Measurements from ENCODE around the gene STBD1. TPM values are rescaled to one million over a fixed set of nuclear protein-coding genes. Genes with fewer than 3 reads are reported as not detected.

STBD1 gene
- total RNA-seq (26.5 and 34.2 TPM in 2 replicates), polyA plus RNA-seq (25.3 and 29.7 TPM in 2 replicates)

DNA sequence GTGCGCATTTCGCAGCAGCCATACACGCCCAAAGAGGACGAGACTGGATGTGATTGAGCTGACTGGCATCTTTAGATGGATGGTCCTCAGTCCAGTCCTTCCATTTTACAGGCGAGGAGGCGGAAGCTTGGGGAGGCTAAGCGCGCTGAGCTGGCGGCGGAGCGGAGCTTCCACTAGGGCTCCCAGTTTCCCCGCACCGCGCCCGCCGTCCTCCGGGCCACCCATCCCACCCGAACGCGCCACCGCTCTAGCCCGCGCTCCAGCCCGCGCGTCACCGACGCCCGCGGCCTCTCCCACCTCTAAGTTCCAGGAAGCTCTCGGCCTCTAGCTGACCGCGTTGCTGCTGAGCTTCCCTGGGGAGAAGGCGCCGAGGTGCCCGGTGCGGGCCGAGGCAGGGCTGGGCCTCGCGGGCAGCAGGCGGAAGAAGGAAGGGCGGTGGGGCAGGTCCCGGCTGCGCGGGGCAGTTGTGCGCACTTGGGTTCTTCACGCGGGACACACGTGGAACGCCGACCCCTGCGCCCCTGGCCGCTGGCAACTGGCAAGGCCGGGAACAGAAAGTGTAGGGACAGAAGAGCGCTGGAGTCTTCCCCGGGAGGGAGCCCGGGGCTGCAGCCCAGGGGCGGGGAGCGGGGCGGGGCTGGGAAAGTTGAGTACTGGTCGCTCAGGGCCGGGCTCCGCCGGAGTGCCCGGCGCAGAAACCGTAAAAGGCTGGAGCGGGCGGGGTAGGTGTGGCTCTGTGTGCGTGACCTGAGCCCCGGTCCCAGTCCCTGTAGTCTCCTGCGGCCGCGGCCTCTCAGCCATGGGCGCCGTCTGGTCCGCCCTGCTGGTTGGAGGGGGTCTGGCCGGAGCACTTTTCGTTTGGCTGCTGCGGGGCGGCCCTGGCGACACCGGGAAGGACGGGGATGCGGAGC lies at the start of gene STBD1:
Gene STBD1 (plus strand): TSS at position 763 of the 911 bp plus-strand sequence. CDS start 37 bp downstream, at position 800.
- Histone ChIP-seq H3K79me2 (peaks cover 62% of the 10 kb centered on the region), H3K4me1 (ENCODE audit: insufficient read depth) (peaks cover 21% of the 10 kb centered on the region), H3K36me3 (replicated peaks; ENCODE audit: insufficient read depth, low read depth) (no peaks in the 10 kb centered on the region), H4K20me1 (ENCODE audit: insufficient read depth, poor library complexity, severe bottlenecking) (no peaks in the 10 kb centered on the region), H3K9me3 (ENCODE audit: low read depth) (no peaks in the 10 kb centered on the region), H3K4me3 (peak within 1 kb of the TSS; percentile 77), H3K4me2 (peak within 1 kb of the TSS; percentile 83), H3K9me2 (replicated peaks; ENCODE audit: insufficient read depth) (no peaks in the 10 kb centered on the region), H3K27me3 (no peaks in the 10 kb centered on the region), H2AFZ (peak within 1 kb of the TSS; percentile 85), H3K27ac (peak within 1 kb of the TSS; percentile 99)
- peak; percentile 91 for DNase-seq (ENCODE audit: low spot score)
- WGBS (ENCODE audit: low lambda C conversion rate, missing lambda C conversion rate): 2% methylated on average over 75 of the region's 85 CpGs
- TF ChIP-seq, protein P1, sequence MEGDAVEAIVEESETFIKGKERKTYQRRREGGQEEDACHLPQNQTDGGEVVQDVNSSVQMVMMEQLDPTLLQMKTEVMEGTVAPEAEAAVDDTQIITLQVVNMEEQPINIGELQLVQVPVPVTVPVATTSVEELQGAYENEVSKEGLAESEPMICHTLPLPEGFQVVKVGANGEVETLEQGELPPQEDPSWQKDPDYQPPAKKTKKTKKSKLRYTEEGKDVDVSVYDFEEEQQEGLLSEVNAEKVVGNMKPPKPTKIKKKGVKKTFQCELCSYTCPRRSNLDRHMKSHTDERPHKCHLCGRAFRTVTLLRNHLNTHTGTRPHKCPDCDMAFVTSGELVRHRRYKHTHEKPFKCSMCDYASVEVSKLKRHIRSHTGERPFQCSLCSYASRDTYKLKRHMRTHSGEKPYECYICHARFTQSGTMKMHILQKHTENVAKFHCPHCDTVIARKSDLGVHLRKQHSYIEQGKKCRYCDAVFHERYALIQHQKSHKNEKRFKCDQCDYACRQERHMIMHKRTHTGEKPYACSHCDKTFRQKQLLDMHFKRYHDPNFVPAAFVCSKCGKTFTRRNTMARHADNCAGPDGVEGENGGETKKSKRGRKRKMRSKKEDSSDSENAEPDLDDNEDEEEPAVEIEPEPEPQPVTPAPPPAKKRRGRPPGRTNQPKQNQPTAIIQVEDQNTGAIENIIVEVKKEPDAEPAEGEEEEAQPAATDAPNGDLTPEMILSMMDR (IDR thresholded peaks at IDR 0.05; ENCODE audit: poor library complexity): no peak
- no peak for TF ChIP-seq EZH2 (IDR thresholded peaks at IDR 0.05; ENCODE audit: borderline replicate concordance)

DNA sequence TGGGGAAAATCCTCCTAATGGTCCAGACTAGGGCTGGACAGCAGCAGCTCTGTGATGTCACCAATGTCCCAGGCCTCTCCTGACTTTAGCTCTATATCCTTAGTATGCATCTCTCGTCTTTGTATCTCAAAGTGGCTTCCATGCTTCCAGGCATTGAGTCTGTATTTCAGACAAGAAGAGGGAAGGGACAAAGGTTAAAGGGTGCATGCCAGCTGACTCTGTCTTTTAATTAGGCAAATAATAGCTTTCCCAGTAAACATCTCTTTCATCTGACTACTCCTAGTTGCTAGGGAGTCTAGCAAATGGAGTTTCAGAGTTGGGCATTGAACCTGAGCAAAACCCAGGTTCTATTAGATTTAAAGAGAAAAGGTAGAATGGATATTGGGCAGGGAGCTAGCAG lies 49.6 kb upstream of the STBD1 start:
- no peak for DNase-seq (ENCODE audit: low spot score)

DNA sequence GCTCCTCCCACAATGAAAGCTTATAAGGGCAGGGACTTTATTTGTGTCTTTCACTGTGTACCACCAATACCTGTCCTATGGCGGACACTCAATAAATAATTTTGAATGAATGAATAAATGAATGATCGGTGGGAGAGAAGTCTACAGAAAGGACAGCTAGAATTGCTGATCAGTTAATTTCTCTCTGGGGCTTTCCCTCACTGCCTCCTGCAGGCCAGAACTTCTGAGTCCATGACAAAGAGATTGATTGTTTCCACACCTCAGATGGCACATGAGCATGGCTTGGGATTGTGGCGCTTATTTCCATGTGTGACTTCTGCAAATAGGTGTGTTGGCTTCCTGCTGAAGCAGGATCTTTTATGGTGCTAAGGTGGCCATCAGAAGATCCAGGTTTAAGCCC lies 48.7 kb upstream of the STBD1 start:
- TF ChIP-seq EZH2 (IDR thresholded peaks at IDR 0.05; ENCODE audit: borderline replicate concordance): no peak
- no peak for TF ChIP-seq EZH2phosphoT487 (IDR thresholded peaks at IDR 0.05; ENCODE audit: low read depth, severe bottlenecking, unreplicated experiment)
- TF ChIP-seq, protein P1 (IDR thresholded peaks at IDR 0.05; ENCODE audit: poor library complexity): no peak
- Histone ChIP-seq H3K9me3 (ENCODE audit: low read depth) (no peaks in the 10 kb centered on the region), H4K20me1 (ENCODE audit: insufficient read depth, poor library complexity, severe bottlenecking) (no peaks in the 10 kb centered on the region), H2AFZ (no peak overlapping the region), H3K4me1 (ENCODE audit: insufficient read depth) (no peaks in the 10 kb centered on the region), H3K27me3 (no peaks in the 10 kb centered on the region), H3K4me2 (no peak overlapping the region), H3K79me2 (no peaks in the 10 kb centered on the region), H3K9me2 (replicated peaks; ENCODE audit: insufficient read depth) (no peaks in the 10 kb centered on the region), H3K36me3 (replicated peaks; ENCODE audit: insufficient read depth, low read depth) (no peaks in the 10 kb centered on the region), H3K27ac (no peak overlapping the region), H3K4me3 (no peak overlapping the region)
- DNase-seq (ENCODE audit: low spot score): no peak
- 95% methylated on average over 3 of the region's 3 CpGs for WGBS (ENCODE audit: low lambda C conversion rate, missing lambda C conversion rate)

More for the DNA sequence above, 49.6 kb upstream of the STBD1 start:
- Histone ChIP-seq H3K36me3 (replicated peaks; ENCODE audit: insufficient read depth, low read depth) (no peaks in the 10 kb centered on the region), H3K4me2 (no peak overlapping the region), H3K79me2 (no peaks in the 10 kb centered on the region), H2AFZ (no peak overlapping the region), H3K4me3 (no peak overlapping the region), H3K4me1 (ENCODE audit: insufficient read depth) (no peaks in the 10 kb centered on the region), H3K9me2 (replicated peaks; ENCODE audit: insufficient read depth) (no peaks in the 10 kb centered on the region), H4K20me1 (ENCODE audit: insufficient read depth, poor library complexity, severe bottlenecking) (no peaks in the 10 kb centered on the region), H3K27ac (no peak overlapping the region), H3K9me3 (ENCODE audit: low read depth) (no peaks in the 10 kb centered on the region), H3K27me3 (peaks cover 4% of the 10 kb centered on the region)
- TF ChIP-seq EZH2 (IDR thresholded peaks at IDR 0.05; ENCODE audit: borderline replicate concordance): no peak
- TF ChIP-seq, protein P1 (IDR thresholded peaks at IDR 0.05; ENCODE audit: poor library complexity): no peak
- no peak for TF ChIP-seq EZH2phosphoT487 (IDR thresholded peaks at IDR 0.05; ENCODE audit: low read depth, severe bottlenecking, unreplicated experiment)
- WGBS (ENCODE audit: low lambda C conversion rate, missing lambda C conversion rate): 68% methylated on average over 1 of the region's 1 CpG
